ENCODE results near the gene PNMA8A. TPM values are rescaled to one million over a fixed set of nuclear protein-coding genes. Genes with fewer than 3 reads are reported as not detected.
"Not testable (repeated sequence)": the region's sequence is repeated elsewhere in the genome, so short reads cannot be mapped to it uniquely, and the experiment has no call there.

Gene PNMA8A
- total RNA-seq, 1 experiment from 2014 or later = 24.5 TPM

DNA sequence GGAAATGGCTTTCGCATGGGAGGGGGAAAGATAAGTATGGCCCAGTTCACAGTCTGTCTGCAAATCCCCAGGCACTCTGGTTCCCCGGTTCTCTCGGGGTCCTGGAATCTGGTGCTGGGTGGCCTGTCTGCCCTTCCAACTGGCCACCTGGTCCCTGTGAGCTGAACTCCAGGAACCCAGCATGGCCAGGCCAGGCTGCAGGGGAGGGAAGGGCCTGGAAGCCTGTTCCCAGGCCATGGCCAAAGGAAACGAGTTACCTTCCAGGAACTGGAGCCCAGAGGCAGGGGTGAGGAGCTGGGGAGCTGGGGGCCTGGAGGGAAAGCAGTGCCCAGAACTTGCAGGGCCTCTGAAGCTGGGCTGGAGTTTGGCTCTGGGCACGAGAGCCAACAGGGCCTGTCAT, 23.5 kb downstream of the PNMA8A start:
- no peak for DNase-seq (ENCODE audit: low read depth, low spot score)
- in situ Hi-C loops (cut with HindIII; ENCODE audit: low pct_unique_long_range_greater_than_20kb, low sequenced_read_pairs) = no loop called here

DNA sequence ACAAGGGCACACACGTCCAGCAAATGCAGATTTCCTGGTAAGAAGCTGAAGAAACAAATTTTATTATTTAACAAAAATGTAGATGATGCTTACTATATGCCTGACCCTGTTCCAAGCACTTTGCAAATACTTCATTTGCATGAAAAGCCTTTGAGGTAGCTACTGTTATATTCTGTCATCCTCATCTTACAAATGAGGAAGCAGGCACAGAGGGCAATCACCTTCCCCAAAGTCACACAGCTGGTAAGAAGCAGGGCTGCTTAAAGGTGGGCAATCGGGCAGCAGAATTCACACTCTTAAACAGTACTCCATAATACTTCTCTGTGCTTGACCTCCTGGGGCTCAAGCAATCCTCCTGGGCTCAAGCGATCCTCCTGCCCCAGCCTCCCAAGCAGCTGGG, 24.4 kb downstream of the PNMA8A start:
- in situ Hi-C loops (cut with HindIII; ENCODE audit: low pct_unique_long_range_greater_than_20kb, low sequenced_read_pairs) = no loop called here

DNA sequence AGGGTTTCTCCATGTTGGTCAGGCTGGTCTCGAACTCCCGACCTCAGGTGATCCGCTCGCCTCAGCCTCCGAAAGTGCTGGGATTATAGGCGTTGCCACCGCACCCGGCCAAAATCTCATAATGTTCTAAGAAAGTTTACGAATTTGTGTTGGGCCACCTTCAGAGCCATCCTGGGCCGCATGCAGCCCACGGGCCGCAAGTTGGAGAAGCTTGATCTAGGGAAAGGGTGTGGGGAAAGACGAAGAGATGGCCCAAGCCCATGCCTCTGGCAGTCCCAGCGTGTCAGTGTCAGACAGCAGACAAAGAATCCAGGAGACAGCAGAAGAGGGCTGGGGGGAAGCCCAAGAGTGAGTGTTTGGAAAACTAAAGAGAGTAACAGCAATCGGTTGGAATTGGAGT, 25.3 kb downstream of the PNMA8A start:
- DNase-seq (ENCODE audit: low read depth, low spot score) = no peak
- in situ Hi-C loops (cut with HindIII; ENCODE audit: low pct_unique_long_range_greater_than_20kb, low sequenced_read_pairs) = no loop called here

More for the DNA sequence above, 24.4 kb downstream of the PNMA8A start:
- DNase-seq (ENCODE audit: low read depth, low spot score) = no peak

DNA sequence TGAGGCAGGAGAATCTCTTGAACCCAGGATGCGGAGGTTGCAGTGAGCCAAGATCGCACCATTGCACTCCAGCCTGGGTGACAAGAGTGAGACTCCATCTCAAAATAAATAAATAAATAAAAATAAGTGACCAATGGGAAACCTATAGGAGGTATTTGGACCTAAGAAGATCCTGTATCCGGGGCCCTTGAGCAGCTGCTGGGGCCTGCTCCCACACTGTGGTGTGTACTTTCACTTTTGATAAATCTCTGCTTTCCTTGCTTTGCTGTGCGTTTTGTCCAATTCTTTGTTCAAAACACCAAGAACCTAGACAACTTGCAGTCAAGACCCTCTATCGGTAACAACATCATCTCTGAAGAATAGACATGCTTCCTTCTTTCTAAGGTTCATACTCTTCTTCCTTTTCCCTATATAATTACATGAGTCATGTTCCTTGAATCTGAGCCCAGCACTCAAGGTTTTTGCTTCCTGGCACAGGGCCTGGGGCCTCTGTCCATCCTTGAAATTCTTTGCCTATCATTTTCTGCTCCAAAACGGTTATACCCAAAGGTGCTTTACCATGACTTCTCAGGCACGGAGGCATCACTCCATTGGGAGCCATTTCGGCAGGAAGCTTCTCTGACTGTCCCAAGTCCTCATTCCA, 28.4 kb downstream of the PNMA8A start:
- in situ Hi-C loops (cut with HindIII; ENCODE audit: low pct_unique_long_range_greater_than_20kb, low sequenced_read_pairs) = no loop called here
- peak; percentile 43 for DNase-seq (ENCODE audit: low read depth, low spot score)

DNA sequence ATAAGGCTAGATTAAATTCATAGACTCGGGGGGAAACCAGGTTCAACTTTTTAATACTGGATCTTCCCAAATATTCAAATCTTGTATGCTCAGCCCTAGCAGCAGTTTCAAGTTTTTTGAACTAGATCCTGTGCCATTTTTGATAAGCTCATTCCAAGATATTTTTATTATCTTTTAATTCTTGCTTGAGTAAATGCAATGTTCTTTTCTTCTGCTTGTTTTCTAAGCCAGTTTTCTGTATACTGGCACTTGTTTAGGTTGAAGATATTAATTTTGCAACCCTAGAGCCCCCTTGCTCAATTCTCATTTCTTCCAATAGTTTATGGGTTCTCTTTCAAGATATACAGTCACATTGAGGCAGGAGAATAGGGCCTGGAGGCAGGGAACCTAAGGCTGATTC, 29.5 kb downstream of the PNMA8A start:
- DNase-seq (ENCODE audit: low read depth, low spot score) = no peak
- in situ Hi-C loops (cut with HindIII; ENCODE audit: low pct_unique_long_range_greater_than_20kb, low sequenced_read_pairs) = no loop called here

DNA sequence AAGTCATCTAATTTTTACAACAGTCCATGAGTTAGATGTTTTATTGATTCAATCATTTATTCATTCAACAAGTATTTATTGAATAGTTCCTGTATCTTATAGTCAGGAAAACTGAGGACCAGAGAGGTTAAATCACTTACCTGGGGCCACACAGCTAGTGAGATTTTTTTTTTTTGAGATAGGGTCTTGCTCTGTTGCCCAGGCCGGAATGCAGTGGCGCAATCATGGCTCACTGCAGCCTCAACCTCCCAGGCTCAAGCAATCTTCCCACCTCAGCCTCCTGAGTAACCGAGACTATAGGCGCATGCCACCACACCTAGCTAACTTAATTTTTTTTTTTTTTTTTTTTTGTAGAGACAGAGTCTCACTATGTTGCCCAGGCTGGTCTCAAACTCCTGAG, 35.7 kb downstream of the PNMA8A start:
- DNase-seq (ENCODE audit: low read depth, low spot score); in situ Hi-C loops (cut with HindIII; ENCODE audit: low pct_unique_long_range_greater_than_20kb, low sequenced_read_pairs): not testable (repeated sequence)

DNA sequence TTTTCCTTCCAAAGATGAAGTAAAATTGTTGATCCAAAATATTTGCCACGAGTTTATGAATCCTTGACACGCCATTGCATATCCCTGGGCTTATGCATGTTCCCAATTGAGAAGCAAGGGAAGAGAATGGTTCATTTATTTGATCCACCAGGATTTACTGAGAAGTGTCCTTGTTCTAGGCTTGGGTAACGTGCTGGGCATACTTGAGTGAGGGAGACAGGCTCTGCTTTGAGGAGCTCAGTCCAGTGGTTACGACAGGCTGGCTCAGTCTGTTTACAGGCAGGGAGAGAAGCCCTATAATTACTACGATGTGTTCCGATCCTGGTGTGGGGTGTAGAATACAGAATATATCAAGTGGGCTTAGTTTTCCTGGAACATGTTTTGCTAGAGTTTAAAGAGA, 36.4 kb downstream of the PNMA8A start:
- in situ Hi-C loops (cut with HindIII; ENCODE audit: low pct_unique_long_range_greater_than_20kb, low sequenced_read_pairs) = no loop called here
- peak; percentile 96 for DNase-seq (ENCODE audit: low read depth, low spot score)

DNA sequence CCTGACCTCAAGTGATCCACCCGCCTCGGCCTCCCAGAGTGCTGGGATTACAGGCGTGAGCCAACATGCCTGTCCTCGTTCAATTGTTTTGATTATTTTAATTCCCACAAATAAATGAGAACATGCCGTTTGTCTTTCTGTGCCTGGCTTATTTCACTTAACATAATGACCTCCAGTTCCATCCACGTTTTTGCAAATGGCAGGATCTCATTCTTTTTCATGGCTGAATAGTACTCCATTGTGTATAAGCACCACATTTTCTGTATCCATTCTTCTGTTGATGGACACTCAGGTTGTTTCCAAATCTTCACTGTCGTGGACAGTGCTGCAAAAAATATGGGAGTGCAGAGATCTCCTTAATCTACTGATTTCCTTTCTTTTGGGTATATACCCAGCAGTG, 37.9 kb downstream of the PNMA8A start:
- in situ Hi-C loops (cut with HindIII; ENCODE audit: low pct_unique_long_range_greater_than_20kb, low sequenced_read_pairs); DNase-seq (ENCODE audit: low read depth, low spot score): not testable (repeated sequence)

DNA sequence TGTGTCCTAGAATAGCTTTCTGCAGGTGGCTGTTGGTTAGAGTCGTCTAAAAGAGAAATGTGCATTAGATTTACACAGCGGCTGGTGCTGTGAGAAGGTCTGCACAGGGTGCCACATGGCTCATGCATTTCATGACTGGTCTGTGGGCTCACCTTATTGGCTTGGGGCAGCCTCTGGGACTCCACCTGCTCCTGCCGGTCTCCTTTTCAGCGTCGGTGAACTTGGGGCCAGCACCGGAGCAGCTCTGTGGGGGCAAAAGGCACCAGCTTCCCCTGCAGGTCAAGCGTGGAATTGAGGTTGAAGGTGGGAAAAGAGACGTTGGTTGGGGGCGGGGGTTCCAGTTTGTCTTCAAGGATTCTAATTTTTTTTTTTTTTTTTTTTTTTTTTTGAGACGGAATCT, 39.5 kb downstream of the PNMA8A start:
- no peak for DNase-seq (ENCODE audit: low read depth, low spot score)
- in situ Hi-C loops (cut with HindIII; ENCODE audit: low pct_unique_long_range_greater_than_20kb, low sequenced_read_pairs) = no loop called here

DNA sequence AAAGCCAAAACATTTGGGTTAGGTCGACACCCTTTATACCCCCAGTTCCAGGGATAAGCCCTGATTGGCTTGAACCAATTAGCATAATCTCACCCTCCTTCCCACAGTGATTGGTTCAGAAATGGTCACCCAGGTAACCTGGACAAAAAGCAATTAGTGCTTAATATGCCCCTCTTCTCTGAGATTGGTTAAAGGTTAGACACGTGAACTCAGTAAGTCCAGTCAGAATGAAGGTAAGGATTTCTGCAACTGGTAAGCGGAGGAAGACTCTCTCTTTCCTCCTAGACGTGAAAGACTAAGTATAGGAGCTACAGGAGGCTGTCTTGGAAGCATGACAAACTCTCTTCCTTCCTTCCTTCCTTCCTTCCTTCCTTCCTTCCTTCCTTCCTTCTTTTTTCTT, 41.4 kb downstream of the PNMA8A start:
- DNase-seq (ENCODE audit: low read depth, low spot score) = no peak
- in situ Hi-C loops (cut with HindIII; ENCODE audit: low pct_unique_long_range_greater_than_20kb, low sequenced_read_pairs) = no loop called here

DNA sequence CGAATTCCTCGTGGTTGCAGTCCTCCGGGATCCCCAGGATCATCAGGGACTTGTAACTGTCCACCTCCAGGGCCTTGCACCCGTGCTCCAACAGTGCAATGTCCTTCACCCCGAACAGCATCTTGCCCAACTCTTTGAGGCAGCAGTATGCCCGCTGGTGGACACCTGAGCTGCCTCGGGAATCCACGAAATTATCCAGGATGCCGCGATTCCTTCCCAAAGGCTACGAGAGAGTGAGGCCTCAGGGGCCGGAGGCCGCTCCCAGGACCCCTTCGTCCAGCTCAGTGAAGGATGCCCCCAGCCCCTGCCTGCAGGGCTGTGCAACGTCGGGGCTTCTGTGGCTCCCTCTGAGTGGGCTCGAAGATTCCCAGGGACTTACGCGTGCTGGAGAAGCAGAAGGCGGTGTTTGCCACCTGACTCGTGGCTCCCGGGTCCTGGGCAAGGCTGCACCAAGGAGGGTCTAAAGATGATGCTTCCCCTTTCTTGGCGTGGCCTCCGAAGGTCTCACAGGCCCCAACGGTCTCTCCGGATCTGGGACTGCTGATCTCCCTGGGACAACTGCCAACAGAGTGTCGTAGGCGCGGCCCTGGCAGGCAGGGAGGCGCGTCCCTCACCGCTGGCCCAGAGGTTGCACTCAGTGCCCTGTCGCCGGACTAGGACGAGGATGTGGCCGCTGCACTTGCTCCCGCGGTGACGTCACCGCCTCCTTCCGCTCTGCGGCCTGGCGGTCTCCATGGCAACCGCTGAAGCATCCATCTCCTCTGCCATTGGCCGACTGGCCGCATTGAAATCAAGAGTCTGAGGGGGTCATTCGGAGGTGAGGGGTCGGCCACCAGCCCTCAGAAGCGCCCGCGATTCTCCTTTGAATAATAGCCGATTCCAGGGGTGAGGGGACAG, 42.9 kb downstream of the PNMA8A start, which contains the start of gene PNMA8C:
Gene PNMA8C (minus strand): TSS at position 698 of the 897 bp plus-strand sequence. CDS start 577 bp downstream, at position 121.
- DNase-seq (ENCODE audit: low read depth, low spot score) = no peak
- in situ Hi-C loops (cut with HindIII; ENCODE audit: low pct_unique_long_range_greater_than_20kb, low sequenced_read_pairs) = no loop called here

DNA sequence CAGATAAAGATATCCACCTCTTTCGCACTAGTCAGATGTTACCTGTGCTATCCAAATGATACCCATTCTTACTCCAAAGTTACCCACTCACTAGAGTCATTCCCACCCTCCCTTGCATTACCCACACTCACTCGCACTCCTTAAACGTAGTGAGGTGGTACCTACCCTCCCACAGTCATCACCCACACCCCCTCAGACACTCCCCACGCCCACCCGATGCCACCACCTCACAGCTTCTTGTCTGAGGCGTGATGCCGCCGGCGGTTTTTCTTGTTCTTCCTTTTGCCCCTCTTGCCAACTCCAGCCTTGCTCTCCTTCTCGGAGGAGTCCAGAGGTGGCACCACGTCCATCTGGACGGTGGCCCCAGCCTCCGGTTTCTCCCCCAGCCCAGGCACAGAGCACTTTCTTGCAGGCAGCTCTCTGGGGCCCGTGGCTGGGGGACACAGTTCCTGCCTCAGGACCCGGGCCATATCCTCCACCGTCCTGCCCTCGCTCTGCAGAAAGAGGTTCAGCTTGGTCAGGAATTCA, 43.8 kb downstream of the PNMA8A start:
- in situ Hi-C loops (cut with HindIII; ENCODE audit: low pct_unique_long_range_greater_than_20kb, low sequenced_read_pairs) = no loop called here
- DNase-seq (ENCODE audit: low read depth, low spot score) = no peak

DNA sequence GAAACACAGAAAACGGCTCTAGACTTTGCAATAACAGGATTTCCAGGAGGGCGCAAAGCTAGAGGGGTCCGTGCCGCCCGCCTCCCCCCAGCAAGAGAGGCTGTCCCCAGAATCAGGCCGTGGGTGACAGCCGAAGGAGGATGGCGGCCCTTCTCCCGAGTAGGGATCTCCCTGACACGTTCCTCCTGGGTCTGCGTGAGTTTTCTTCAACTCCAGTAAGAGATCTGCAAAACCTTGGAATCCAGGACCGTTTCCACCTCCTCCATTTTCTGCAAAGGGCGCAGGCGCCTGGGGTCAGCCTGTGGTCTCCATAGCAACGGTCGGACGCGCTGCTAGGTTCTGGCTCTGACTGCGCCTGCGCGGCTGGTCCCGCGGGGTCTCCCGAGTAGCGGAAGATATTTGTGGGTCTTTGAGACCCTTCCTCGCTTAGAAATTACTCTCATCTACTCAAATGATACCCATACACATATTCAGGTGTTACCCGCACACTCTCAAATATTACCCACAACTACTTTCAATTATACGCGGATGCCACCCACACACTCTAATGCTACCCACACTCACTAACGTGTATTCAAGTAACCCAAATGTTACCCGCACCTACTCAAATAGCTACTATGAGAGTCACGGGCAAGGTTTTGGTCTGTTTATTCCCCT, 44.7 kb downstream of the PNMA8A start:
- DNase-seq (ENCODE audit: low read depth, low spot score) = peak; percentile 79
- in situ Hi-C loops (cut with HindIII; ENCODE audit: low pct_unique_long_range_greater_than_20kb, low sequenced_read_pairs) = no loop called here

DNA sequence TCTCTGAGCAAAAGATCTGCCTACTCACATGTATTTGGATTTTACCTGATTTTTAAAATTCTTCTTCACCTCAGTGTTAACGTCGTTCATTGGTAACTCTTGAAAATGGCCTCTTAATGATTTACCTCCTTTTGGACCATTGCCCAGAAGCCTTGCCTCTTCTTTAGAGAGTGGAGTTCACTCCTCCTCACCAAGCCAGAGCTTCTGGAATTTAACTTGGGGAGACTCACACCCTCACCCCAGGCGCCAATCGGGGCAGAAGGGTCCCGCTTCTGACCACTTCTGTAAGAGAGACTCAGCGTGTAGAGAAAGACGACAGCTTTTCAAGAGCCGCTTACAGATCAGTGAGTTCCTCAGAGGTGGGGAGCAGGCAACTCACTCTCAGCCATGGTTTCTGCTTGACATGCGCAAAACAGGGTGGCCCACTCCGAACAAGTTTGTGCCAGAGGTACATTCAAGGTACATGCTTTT, 45.3 kb downstream of the PNMA8A start:
- no peak for DNase-seq (ENCODE audit: low read depth, low spot score)
- in situ Hi-C loops (cut with HindIII; ENCODE audit: low pct_unique_long_range_greater_than_20kb, low sequenced_read_pairs) = no loop called here

DNA sequence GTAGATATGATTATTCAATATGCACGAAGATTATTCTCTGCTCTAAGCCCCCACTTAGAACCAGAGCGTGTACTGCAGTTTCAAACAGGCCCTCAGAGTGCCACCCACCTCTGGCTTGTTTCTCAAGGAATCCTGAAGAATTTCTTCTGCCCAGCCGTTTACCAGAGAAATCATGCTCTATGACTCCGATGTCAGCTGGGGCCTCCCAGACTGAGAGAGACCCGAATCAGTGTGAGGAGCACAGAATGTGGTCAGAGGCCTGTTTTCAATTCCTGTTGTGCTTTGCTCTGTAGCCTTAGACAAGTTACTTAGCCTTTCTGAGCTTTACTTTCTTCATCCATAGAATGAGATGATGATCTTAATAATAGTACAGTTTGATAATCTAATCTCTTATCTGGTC, 48.2 kb downstream of the PNMA8A start:
- in situ Hi-C loops (cut with HindIII; ENCODE audit: low pct_unique_long_range_greater_than_20kb, low sequenced_read_pairs) = no loop called here
- no peak for DNase-seq (ENCODE audit: low read depth, low spot score)

DNA sequence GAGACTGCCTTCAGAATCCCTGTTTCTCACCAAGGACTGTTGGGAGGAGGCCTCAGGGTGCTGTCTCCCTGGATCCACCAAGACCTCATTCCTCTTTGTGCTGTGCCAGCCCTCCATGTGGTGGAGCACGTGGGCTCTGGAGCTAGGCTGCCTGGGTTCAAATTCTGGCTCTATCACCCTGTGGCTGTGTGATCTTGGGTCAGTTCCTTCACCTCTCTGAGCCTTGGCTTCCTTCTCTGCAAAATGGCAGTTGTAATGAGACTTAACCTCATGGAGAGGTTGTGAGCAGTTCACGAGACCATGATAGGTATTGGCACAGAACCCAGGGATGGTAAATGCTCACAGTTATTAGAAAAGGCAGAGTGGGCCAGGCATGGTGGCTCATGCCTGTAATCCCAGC, 49.0 kb downstream of the PNMA8A start:
- no peak for DNase-seq (ENCODE audit: low read depth, low spot score)
- in situ Hi-C loops (cut with HindIII; ENCODE audit: low pct_unique_long_range_greater_than_20kb, low sequenced_read_pairs) = no loop called here

DNA sequence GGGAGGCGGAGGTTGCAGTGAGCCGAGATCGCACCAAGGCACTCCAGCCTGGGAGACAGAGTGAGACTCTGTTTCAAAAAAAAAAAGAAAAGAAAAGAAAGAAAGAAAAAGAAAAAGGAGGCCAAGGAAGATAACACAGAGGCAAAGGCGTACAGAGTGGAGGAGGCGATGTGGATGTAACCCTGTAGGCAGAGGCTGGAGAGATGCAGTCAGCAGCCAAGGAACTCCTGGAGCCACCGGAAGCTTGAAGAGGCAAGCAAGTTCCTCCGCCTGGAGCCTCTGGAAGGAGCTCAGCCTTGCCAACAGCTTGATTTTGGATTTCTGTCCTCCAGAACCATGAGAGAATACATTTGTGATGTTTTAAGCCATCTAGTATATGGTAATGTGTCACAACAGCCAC, 51.3 kb downstream of the PNMA8A start:
- in situ Hi-C loops (cut with HindIII; ENCODE audit: low pct_unique_long_range_greater_than_20kb, low sequenced_read_pairs) = no loop called here

More for the DNA sequence above, 51.3 kb downstream of the PNMA8A start:
- DNase-seq (ENCODE audit: low read depth, low spot score) = no peak

Measured in SK-MEL-5 (cell line).